Measurements from ENCODE around the gene PNMA6A. TPM values are rescaled to one million over a fixed set of nuclear protein-coding genes. Genes with fewer than 3 reads are reported as not detected.

PNMA6A gene
- total and polyA plus RNA-seq, 9 donors = 0.80 to 12.0 (median 6.3) TPM

DNA sequence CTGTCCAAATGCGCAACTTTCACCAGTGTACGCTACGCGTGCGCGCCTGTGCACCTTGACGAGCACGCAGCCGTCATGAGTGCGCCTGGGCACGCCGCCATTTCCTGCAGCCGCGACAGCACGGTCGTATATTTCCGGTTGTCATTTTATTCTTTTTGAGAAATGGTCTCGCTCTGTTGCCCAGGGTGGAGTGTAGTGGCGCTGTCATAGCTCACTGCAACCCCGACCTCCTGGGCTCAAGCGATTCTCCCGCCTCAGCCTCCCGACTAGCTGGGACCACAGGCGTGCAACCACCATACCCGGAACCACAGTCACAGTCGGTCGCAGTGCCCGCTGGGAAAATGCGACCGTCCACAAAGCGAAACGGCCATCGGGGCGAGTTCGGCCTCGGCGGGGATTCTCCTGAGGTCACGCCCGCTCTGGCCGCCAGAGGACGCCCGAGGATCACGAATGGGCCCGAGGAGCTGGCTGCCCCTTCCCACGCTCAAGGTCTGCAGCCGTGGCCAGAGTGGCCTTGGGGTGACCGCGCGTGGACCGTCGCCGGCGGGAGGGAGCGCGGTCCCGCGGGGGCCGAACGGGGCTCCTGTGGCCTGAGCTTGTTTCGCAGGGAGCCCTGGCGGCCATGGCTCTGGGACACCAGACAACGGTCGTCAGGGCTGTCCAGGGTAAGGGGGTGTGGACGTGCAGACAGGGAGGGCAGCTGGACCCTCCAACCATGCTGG, 39.7 kb upstream of the PNMA6A start:
- no peak for TF ChIP-seq EP300 (IDR thresholded peaks at IDR 0.05)
- TF ChIP-seq, protein P1, sequence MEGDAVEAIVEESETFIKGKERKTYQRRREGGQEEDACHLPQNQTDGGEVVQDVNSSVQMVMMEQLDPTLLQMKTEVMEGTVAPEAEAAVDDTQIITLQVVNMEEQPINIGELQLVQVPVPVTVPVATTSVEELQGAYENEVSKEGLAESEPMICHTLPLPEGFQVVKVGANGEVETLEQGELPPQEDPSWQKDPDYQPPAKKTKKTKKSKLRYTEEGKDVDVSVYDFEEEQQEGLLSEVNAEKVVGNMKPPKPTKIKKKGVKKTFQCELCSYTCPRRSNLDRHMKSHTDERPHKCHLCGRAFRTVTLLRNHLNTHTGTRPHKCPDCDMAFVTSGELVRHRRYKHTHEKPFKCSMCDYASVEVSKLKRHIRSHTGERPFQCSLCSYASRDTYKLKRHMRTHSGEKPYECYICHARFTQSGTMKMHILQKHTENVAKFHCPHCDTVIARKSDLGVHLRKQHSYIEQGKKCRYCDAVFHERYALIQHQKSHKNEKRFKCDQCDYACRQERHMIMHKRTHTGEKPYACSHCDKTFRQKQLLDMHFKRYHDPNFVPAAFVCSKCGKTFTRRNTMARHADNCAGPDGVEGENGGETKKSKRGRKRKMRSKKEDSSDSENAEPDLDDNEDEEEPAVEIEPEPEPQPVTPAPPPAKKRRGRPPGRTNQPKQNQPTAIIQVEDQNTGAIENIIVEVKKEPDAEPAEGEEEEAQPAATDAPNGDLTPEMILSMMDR (IDR thresholded peaks at IDR 0.05) = peak; percentile 63 to 90 (median 89)
- WGBS, 3 donors = 34 to 55% (median 50%) methylated on average over 43 to 64 of the region's 64 CpGs
- no peaks in the 10 kb centered on the region for H3K27me3 ChIP-seq
- intact Hi-C loops (cut with DNase I) = loop anchor here in 2 of 4 donors (5.0 to 10.0 kb wide), 3 partner anchors 402 to 475 kb away; no protein-coding TSS in a partner anchor
- peak overlapping the region; percentile 32 for H3K4me3 ChIP-seq
- H3K9me3 ChIP-seq = no peaks in the 10 kb centered on the region
- H3K27ac ChIP-seq = no peak overlapping the region
- H3K36me3 ChIP-seq = no peaks in the 10 kb centered on the region
- DNase-seq = peak; percentile 54 to 83 (median 74)
- no peaks in the 10 kb centered on the region for H3K4me1 ChIP-seq (ENCODE audit: insufficient read depth)

DNA sequence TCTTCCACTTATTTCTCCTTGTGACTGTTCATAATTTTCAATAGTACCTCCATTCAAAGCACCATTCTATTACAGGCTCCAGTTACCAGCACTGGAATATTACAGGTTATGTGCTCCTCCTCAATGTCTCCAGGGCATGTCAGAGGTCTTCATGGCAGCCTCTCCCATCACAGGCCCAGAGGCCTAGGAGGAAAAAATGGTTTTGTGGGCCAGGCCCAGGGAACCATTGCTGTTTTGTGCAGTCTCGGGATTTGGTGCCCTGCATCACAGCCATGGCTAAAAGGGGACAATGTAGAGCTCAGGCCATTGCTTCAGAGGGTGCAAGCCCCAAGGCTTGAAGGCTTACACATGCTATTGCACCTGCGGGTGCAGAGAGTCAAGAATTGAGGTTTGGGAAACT, 23.2 kb upstream of the PNMA6A start:
- no peak overlapping the region for H3K27ac ChIP-seq
- H3K9me3 ChIP-seq = no peaks in the 10 kb centered on the region
- no peaks in the 10 kb centered on the region for H3K36me3 ChIP-seq
- no peaks in the 10 kb centered on the region for H3K4me1 ChIP-seq (ENCODE audit: insufficient read depth)
- no peaks in the 10 kb centered on the region for H3K27me3 ChIP-seq
- TF ChIP-seq, protein P1 (IDR thresholded peaks at IDR 0.05) = no peak
- TF ChIP-seq POLR2A (IDR thresholded peaks at IDR 0.05) (no peak), EP300 (IDR thresholded peaks at IDR 0.05) (no peak)
- intact Hi-C loops (cut with DNase I) = no loop called here
- H3K4me3 ChIP-seq = no peak overlapping the region
- WGBS, 3 donors = 81 to 93% (median 87%) methylated on average over 2 of the region's 2 CpGs
- no peak for DNase-seq

- Histone ChIP-seq H3K9me3 (no peaks in the 10 kb centered on the region), H3K4me3 (no peak overlapping the region), H3K27me3 (no peaks in the 10 kb centered on the region), H3K27ac (no peak overlapping the region), H3K4me1 (ENCODE audit: insufficient read depth) (no peaks in the 10 kb centered on the region), H3K36me3 (no peaks in the 10 kb centered on the region)
- TF ChIP-seq, protein P1 (IDR thresholded peaks at IDR 0.05) = no peak
- TF ChIP-seq POLR2A (IDR thresholded peaks at IDR 0.05) (no peak), EP300 (IDR thresholded peaks at IDR 0.05) (no peak)
- intact Hi-C loops (cut with DNase I) = no loop called here
- WGBS, 3 donors = 57 to 73% (median 64%) methylated on average over 1 of the region's 1 CpG
- no peak for DNase-seq
Measured at GRCh38 chrX:153052534-153052933, 19.7 kb upstream of the PNMA6A start.

- no peak for DNase-seq
- no peak within 1 kb of the TSS for H3K27ac ChIP-seq
- H3K4me3 ChIP-seq = no peak within 1 kb of the TSS
- no peaks in the 10 kb centered on the region for H3K36me3 ChIP-seq
- H3K9me3 ChIP-seq = no peaks in the 10 kb centered on the region
- H3K27me3 ChIP-seq = no peaks in the 10 kb centered on the region
- WGBS, 3 donors = 45 to 54% (median 53%) methylated on average over 36 to 80 of the region's 80 CpGs
- TF ChIP-seq, protein P1 (IDR thresholded peaks at IDR 0.05) = no peak
- TF ChIP-seq POLR2A (IDR thresholded peaks at IDR 0.05) = no peak
- TF ChIP-seq EP300 (IDR thresholded peaks at IDR 0.05) = no peak
- H3K4me1 ChIP-seq (ENCODE audit: insufficient read depth) = no peaks in the 10 kb centered on the region
- intact Hi-C loops (cut with DNase I) = no loop called here
Measured at GRCh38 chrX:153055871-153056749, 16.1 kb upstream of the PNMA6A start, which contains the start of gene PNMA3. PNMA3 (plus strand) TSS chrX:153056470; CDS start chrX:153057056, 586 bp downstream.
